Inferior parietal cortex (tissue), 1 donor: ENCODE measurements around the gene PHYHD1.

Experiments used
- DNase-seq: peaks from one replicate; pipeline ENCODE4 v3.0.0-alpha.2; 2016; ENCODE audit errors: extremely low spot score

Gene PHYHD1

GRCh38 chr9:128969491-128969890 is 48.7 kb downstream of the PHYHD1 start:
- no peak for DNase-seq

GRCh38 chr9:128972956-128973355 is 52.2 kb downstream of the PHYHD1 start:
- no peak for DNase-seq

GRCh38 chr9:128979111-128979510 is 58.3 kb downstream of the PHYHD1 start:
- no peak for DNase-seq

GRCh38 chr9:128983536-128983935 is 62.8 kb downstream of the PHYHD1 start:
- DNase-seq: no peak

- no peak for DNase-seq
Observed at GRCh38 chr9:128986671-128987070, 65.9 kb downstream of the PHYHD1 start.

- no peak for DNase-seq
Observed at GRCh38 chr9:128987805-128988204, 67.0 kb downstream of the PHYHD1 start.
